HepG2 (cell line): ENCODE data around the gene LBX2. TPM values are rescaled to one million over a fixed set of nuclear protein-coding genes. Genes with fewer than 3 reads are reported as not detected.
A peak's percentile ranks its signal among the peaks of the same experiment; 100 is the strongest.

ENCODE experiments used
- AGO2 ChIP-seq: fragments of 200-400 bp; formaldehyde crosslinking; optimal IDR thresholded peaks from 2 replicates; pipeline ENCODE3; 2017; ENCODE audit warnings: mild to moderate bottlenecking, low read depth, low read length, moderate library complexity
- CSRNP2 ChIP-seq: sonication (generic); formaldehyde crosslinking; conservative IDR thresholded peaks from 2 replicates; pipeline ENCODE4 v1.8.0; 2022; ENCODE audit warnings: low read depth, missing genetic modification reagents
- KIAA2018 ChIP-seq: sonication (generic); formaldehyde crosslinking; IDR thresholded peaks from 2 replicates; pipeline ENCODE4 v1.5.0; 2020; ENCODE audit warnings: mild to moderate bottlenecking, missing genetic modification reagents, borderline replicate concordance
- MYC ChIP-seq: sonication (generic); formaldehyde crosslinking; IDR thresholded peaks from 2 replicates; pipeline ENCODE4 v1.9.0; 2021; ENCODE audit warnings: missing genetic modification reagents, borderline replicate concordance
- PHF20 ChIP-seq: sonication (generic); formaldehyde crosslinking; IDR thresholded peaks from 2 replicates; pipeline ENCODE4 v1.5.0; 2020; ENCODE audit warnings: mild to moderate bottlenecking, missing genetic modification reagents
- SMARCE1 ChIP-seq: fragments of 450-650 bp; IDR thresholded peaks from 2 replicates; pipeline ENCODE4 v1.6.1; 2017; ENCODE audit warnings: borderline replicate concordance
- U2AF2 ChIP-seq: fragments of 200-400 bp; formaldehyde crosslinking; IDR thresholded peaks from 2 replicates; pipeline ENCODE4 v1.6.1; 2017; ENCODE audit warnings: low read depth, mild to moderate bottlenecking, low read length
- ZFP91 ChIP-seq: sonication (generic); formaldehyde crosslinking; IDR thresholded peaks from 2 replicates; pipeline ENCODE4 v1.9.0; 2022; ENCODE audit warnings: missing genetic modification reagents, mild to moderate bottlenecking, borderline replicate concordance
- ZNF34 ChIP-seq: sonication (generic); formaldehyde crosslinking; IDR thresholded peaks from 2 replicates; pipeline ENCODE4 v1.4.0; 2020; ENCODE audit warnings: mild to moderate bottlenecking, missing genetic modification reagents, borderline replicate concordance
- ZNF367 ChIP-seq: sonication (generic); formaldehyde crosslinking; IDR thresholded peaks from 2 replicates; pipeline ENCODE4 v1.4.0; 2020; ENCODE audit warnings: missing genetic modification reagents, borderline replicate concordance
- polyA plus RNA-seq, 8 experiments: library from polyadenylated mRNA; depleted of rRNA in 3 of 8; stranded (reverse) in 7 of 8; unstranded in 1 of 8; fragments of >200 nt; fragmentation: Illumina TruSeq in 4 of 8; extraction: Trizol in 4 of 8; gene quantifications; 2 replicates each; pipeline versions ENCODE4 v1.2.1 to v1.2.3, GENCODE V29; 2011 to 2016; ENCODE audit warnings: low read depth in 4 of 8, missing spikeins in 1 of 8, mixed read lengths in 1 of 8; ENCODE audit not compliant: insufficient read depth in 1 of 8
- total RNA-seq, 5 experiments: library from RNA; depleted of rRNA; stranded (reverse); fragments of >200 nt; fragmentation: Illumina TruSeq; extraction: Trizol; gene quantifications; 2 replicates each; pipeline ENCODE4 v1.2.3, GENCODE V29; 2016; ENCODE audit warnings: low read depth in 1 of 5
- TF ChIP-seq, protein P1 (sequence below): IDR thresholded peaks from 2 replicates; pipeline ENCODE4 v1.6.1; 2016; ENCODE audit warnings: missing compliant biosample characterization, missing genetic modification reagents, borderline replicate concordance
- TF ChIP-seq, protein P2 (sequence below): sonication (generic); formaldehyde crosslinking; IDR thresholded peaks from 2 replicates; pipeline ENCODE4 v1.4.0; 2020; ENCODE audit warnings: mild to moderate bottlenecking, missing genetic modification reagents

Gene LBX2
- total and polyA plus RNA-seq, 2 of the 13 experiments (the other 11 are each of a cell fraction or from before 2014, with no cell fraction given), result 6.4 to 8.1 TPM

DNA sequence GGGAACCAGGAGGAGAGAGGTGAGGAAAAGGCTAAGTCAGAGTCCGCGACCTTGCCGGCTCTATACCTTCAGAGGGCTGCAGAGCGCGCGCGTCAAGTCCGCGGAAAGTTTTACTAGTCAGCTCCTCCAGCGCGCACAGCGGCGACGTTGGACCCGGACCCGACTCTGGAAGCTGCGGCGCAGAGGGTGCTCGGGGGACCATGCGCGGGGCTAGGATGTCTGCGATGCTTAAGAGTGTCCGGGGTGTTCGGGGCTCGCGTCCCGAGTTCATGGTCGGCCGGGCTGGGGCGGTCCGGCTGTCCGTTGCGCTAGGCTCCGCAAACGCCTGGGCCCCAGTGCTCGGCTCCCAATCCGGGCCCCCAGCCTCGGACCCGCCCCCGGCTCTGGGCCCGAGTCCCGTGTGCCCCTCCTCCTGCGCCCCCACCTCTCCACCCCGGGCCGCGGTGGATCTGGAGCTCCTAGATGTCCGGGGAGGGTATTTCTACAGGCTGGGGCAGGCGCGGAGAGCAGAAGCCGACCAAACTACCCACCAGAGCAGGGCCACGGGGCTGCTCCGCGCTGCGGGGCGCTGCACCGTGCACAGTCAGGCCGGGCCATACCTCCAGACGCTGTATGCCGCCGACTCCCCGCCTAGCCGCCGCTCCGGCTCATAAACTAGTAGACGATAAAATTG, at the start of gene LBX2 (continued):
- TF ChIP-seq KIAA2018 (CRISPR knock-in tag) (no peak), U2AF2 (no peak), MYC (0 out of 2 replicates have a peak, but pooled peaks have one; percentile 7), PHF20 (CRISPR knock-in tag) (no peak), ZNF367 (CRISPR knock-in tag) (no peak), SMARCE1 (no peak), ZNF34 (no peak), AGO2 (peak; percentile 92), CSRNP2 (no peak), ZFP91 (peak; percentile 60; the same call in 1 of the 2 replicates)
- TF ChIP-seq, protein P1, sequence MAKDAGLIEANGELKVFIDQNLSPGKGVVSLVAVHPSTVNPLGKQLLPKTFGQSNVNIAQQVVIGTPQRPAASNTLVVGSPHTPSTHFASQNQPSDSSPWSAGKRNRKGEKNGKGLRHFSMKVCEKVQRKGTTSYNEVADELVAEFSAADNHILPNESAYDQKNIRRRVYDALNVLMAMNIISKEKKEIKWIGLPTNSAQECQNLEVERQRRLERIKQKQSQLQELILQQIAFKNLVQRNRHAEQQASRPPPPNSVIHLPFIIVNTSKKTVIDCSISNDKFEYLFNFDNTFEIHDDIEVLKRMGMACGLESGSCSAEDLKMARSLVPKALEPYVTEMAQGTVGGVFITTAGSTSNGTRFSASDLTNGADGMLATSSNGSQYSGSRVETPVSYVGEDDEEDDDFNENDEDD, result no peak
- TF ChIP-seq, protein P2, sequence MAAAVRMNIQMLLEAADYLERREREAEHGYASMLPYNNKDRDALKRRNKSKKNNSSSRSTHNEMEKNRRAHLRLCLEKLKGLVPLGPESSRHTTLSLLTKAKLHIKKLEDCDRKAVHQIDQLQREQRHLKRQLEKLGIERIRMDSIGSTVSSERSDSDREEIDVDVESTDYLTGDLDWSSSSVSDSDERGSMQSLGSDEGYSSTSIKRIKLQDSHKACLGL (CRISPR knock-in tag), result 0 out of 2 replicates have a peak, but pooled peaks have one; percentile 52
